Transverse colon (tissue), 4 donors: ENCODE results near the gene SF3B6.

Experiments
- CTCF ChIP-seq, 5 experiments: fragments of 200-600 bp in 3 of 5; fragments of 450-650 bp in 2 of 5; sonication (generic) in 3 of 5; IDR thresholded peaks; 1 replicate in 2 of 5; 2 replicates in 3 of 5; pipeline ENCODE4 v1.5.1; 2016 to 2017; ENCODE audit warnings: antibody characterized with exemption in 5 of 5, inconsistent platforms in 3 of 5, mild to moderate bottlenecking in 2 of 5, moderate library complexity in 1 of 5
- EP300 ChIP-seq: sonication (generic); formaldehyde crosslinking; IDR thresholded peaks from one replicate; pipeline ENCODE4 v1.6.1; 2017; ENCODE audit warnings: antibody characterized with exemption, low read depth
- POLR2AphosphoS5 ChIP-seq, 3 donors: sonication (generic); formaldehyde crosslinking; IDR thresholded peaks; one replicate each; pipeline ENCODE4 v1.6.1; 2016; ENCODE audit warnings: antibody characterized with exemption in 3 of 3

GRCh38 chr2:24055750-24056149 lies 20.4 kb downstream of the SF3B6 start:
- TF ChIP-seq CTCF (IDR thresholded peaks at IDR 0.05) (no peak), EP300 (no peak), POLR2AphosphoS5 (IDR thresholded peaks at IDR 0.05) (no peak)
